K562 treated with DMSO at 1 percent for 48 hours (cell line): ENCODE results near the gene ADAT3. TPM values are rescaled to one million over a fixed set of nuclear protein-coding genes. Genes with fewer than 3 reads are reported as not detected.

Source experiments
- total RNA-seq: library from RNA; unstranded; fragments of 300-600 nt; gene quantifications from 2 replicates; pipeline ENCODE4 v1.2.3, GENCODE V29; 2022; ENCODE audit warnings: low replicate concordance; ENCODE audit errors: extremely low read depth

Gene ADAT3
- total RNA-seq = not detected in 2 replicates

GRCh38 chr19:1905110-1905862, at the start of gene ADAT3, which contains the start of gene SCAMP4:
Gene ADAT3 (plus strand): TSS chr19:1905399. CDS start chr19:1912048, 6,649 bp downstream.
Gene SCAMP4 (plus strand): TSS chr19:1905399. CDS start chr19:1915020, 9,621 bp downstream.

GRCh38 chr19:1863328-1863637, 41.9 kb upstream of the ADAT3 start, which contains the start of gene KLF16:
Gene KLF16 (minus strand): TSS chr19:1863579. CDS start chr19:1863497, 82 bp downstream.

GRCh38 chr19:1885398-1886119, 19.6 kb upstream of the ADAT3 start, which contains the start of gene ABHD17A:
Gene ABHD17A (minus strand): TSS chr19:1885496. CDS start chr19:1881566, 3,930 bp downstream.

GRCh38 chr19:1941146-1942077, 36.2 kb downstream of the ADAT3 start, which contains the start of gene CSNK1G2:
Gene CSNK1G2 (plus strand): TSS chr19:1941172. CDS start chr19:1969773, 28,601 bp downstream.

Other genes starting within 250 kb of the ADAT3 start
- gene ONECUT3, start 151.9 kb upstream of the ADAT3 start, total RNA-seq = not detected in 2 replicates
- not detected in 2 replicates for gene ATP8B3, start 93.1 kb upstream of the ADAT3 start, total RNA-seq
- gene REXO1, start 56.9 kb upstream of the ADAT3 start, total RNA-seq = not detected in 2 replicates
- not detected in 2 replicates for gene KLF16, start 41.8 kb upstream of the ADAT3 start, total RNA-seq
- gene ABHD17A, start 19.9 kb upstream of the ADAT3 start, total RNA-seq = 314 TPM in 1 of 2 replicates, not detected in the other
- gene SCAMP4, start within 50 bp of the ADAT3 start, total RNA-seq = not detected in 2 replicates
- 170 TPM in 1 of 2 replicates, not detected in the other for gene CSNK1G2, start 35.8 kb downstream of the ADAT3 start, total RNA-seq
- not detected in 2 replicates for gene BTBD2, start 110.3 kb downstream of the ADAT3 start, total RNA-seq
- gene MKNK2, start 145.8 kb downstream of the ADAT3 start, total RNA-seq = 245 TPM in 1 of 2 replicates, not detected in the other
- not detected in 2 replicates for gene MOB3A, start 190.9 kb downstream of the ADAT3 start, total RNA-seq
- not detected in 2 replicates for gene IZUMO4, start 191.5 kb downstream of the ADAT3 start, total RNA-seq
- gene AP3D1, start 246.2 kb downstream of the ADAT3 start, total RNA-seq = 532 TPM in 1 of 2 replicates, not detected in the other